H7 (cell line): ENCODE measurements around the gene PITPNB. TPM values are rescaled to one million over a fixed set of nuclear protein-coding genes. Genes with fewer than 3 reads are reported as not detected.

Experiments
- DNase-seq: peaks from one replicate; pipeline ENCODE4 v3.0.0; 2012
- H3K27me3 ChIP-seq: 2 replicates; pipeline ENCODE4 v1.6.0; 2011; ENCODE audit warnings: mild to moderate bottlenecking, low read length; ENCODE audit not compliant: control insufficient read depth, insufficient read depth
- H3K36me3 ChIP-seq: replicated peaks from 2 replicates; pipeline ENCODE4 v1.5.1; 2011; ENCODE audit warnings: low read length; ENCODE audit not compliant: control insufficient read depth, insufficient read depth
- H3K4me3 ChIP-seq: 2 replicates; pipeline ENCODE4 v1.5.1; 2011; ENCODE audit warnings: low read depth, mild to moderate bottlenecking, control low read depth, low read length, moderate library complexity; ENCODE audit not compliant: insufficient read depth
- total RNA-seq: library from RNA; depleted of rRNA; stranded (reverse); fragments of >200 nt; shearing (Covaris generic); gene quantifications from 2 replicates; pipeline ENCODE4 v1.2.3, GENCODE V29; 2014

The PITPNB gene
- total RNA-seq, 1 experiment from 2014 or later: 13.9 TPM

GRCh38 chr22:27827604-27828587 is 91.2 kb downstream of the PITPNB start:
- DNase-seq: no peak
- Histone ChIP-seq H3K36me3 (no peaks in the 10 kb centered on the region), H3K4me3 (no peak overlapping the region), H3K27me3 (no peaks in the 10 kb centered on the region)

GRCh38 chr22:27825174-27825573 is 93.9 kb downstream of the PITPNB start:
- Histone ChIP-seq H3K27me3 (no peaks in the 10 kb centered on the region), H3K36me3 (no peaks in the 10 kb centered on the region), H3K4me3 (no peak overlapping the region)
- no peak for DNase-seq

- no peaks in the 10 kb centered on the region for H3K27me3 ChIP-seq
- H3K4me3 ChIP-seq: no peak overlapping the region
- no peaks in the 10 kb centered on the region for H3K36me3 ChIP-seq
- DNase-seq: no peak
Measured at GRCh38 chr22:27823221-27823620, 95.8 kb downstream of the PITPNB start.

- peak; percentile 49 for DNase-seq
- Histone ChIP-seq H3K27me3 (no peaks in the 10 kb centered on the region), H3K4me3 (no peak overlapping the region), H3K36me3 (no peaks in the 10 kb centered on the region)
Measured at GRCh38 chr22:27820896-27821866, 97.9 kb downstream of the PITPNB start.

- Histone ChIP-seq H3K27me3 (no peaks in the 10 kb centered on the region), H3K36me3 (no peaks in the 10 kb centered on the region), H3K4me3 (no peak overlapping the region)
- no peak for DNase-seq
Measured at GRCh38 chr22:27816552-27816951, 102.5 kb downstream of the PITPNB start.

GRCh38 chr22:27815826-27816530 is 103.1 kb downstream of the PITPNB start:
- H3K4me3 ChIP-seq: no peak overlapping the region
- no peaks in the 10 kb centered on the region for H3K36me3 ChIP-seq
- DNase-seq: no peak
- H3K27me3 ChIP-seq: no peaks in the 10 kb centered on the region

GRCh38 chr22:27814993-27815392 is 104.1 kb downstream of the PITPNB start:
- Histone ChIP-seq H3K27me3 (no peaks in the 10 kb centered on the region), H3K36me3 (no peaks in the 10 kb centered on the region), H3K4me3 (no peak overlapping the region)
- DNase-seq: no peak

- H3K4me3 ChIP-seq: no peak overlapping the region
- no peaks in the 10 kb centered on the region for H3K27me3 ChIP-seq
- no peaks in the 10 kb centered on the region for H3K36me3 ChIP-seq
- no peak for DNase-seq
Measured at GRCh38 chr22:27811778-27812177, 107.3 kb downstream of the PITPNB start.

- no peaks in the 10 kb centered on the region for H3K36me3 ChIP-seq
- H3K27me3 ChIP-seq: no peaks in the 10 kb centered on the region
- peak; percentile 65 for DNase-seq
- no peak overlapping the region for H3K4me3 ChIP-seq
Measured at GRCh38 chr22:27810609-27811151, 108.4 kb downstream of the PITPNB start.

GRCh38 chr22:27809700-27810608 is 109.1 kb downstream of the PITPNB start:
- DNase-seq: no peak
- H3K36me3 ChIP-seq: no peaks in the 10 kb centered on the region
- H3K4me3 ChIP-seq: no peak overlapping the region
- H3K27me3 ChIP-seq: no peaks in the 10 kb centered on the region

GRCh38 chr22:27809226-27809603 is 109.8 kb downstream of the PITPNB start:
- DNase-seq: peak; percentile 64
- Histone ChIP-seq H3K4me3 (no peak overlapping the region), H3K27me3 (peaks cover 4% of the 10 kb centered on the region; the same call in 1 of the 2 replicates), H3K36me3 (no peaks in the 10 kb centered on the region)

GRCh38 chr22:27808451-27809225 is 110.4 kb downstream of the PITPNB start:
- no peak overlapping the region for H3K4me3 ChIP-seq
- DNase-seq: no peak
- H3K27me3 ChIP-seq: peaks cover 8% of the 10 kb centered on the region; the same call in 1 of the 2 replicates
- no peaks in the 10 kb centered on the region for H3K36me3 ChIP-seq
